Activated T-cell treated with anti-CD3 and anti-CD28 coated beads, Interleukin-2, amount 50 U/mL, for 48 hours (primary cell): Measurements from ENCODE around the gene PTPRB.

Experiments
- DNase-seq, 2 experiments: peaks; one replicate each; pipeline ENCODE4 v3.0.0-alpha.2; 2020

The PTPRB gene

DNA sequence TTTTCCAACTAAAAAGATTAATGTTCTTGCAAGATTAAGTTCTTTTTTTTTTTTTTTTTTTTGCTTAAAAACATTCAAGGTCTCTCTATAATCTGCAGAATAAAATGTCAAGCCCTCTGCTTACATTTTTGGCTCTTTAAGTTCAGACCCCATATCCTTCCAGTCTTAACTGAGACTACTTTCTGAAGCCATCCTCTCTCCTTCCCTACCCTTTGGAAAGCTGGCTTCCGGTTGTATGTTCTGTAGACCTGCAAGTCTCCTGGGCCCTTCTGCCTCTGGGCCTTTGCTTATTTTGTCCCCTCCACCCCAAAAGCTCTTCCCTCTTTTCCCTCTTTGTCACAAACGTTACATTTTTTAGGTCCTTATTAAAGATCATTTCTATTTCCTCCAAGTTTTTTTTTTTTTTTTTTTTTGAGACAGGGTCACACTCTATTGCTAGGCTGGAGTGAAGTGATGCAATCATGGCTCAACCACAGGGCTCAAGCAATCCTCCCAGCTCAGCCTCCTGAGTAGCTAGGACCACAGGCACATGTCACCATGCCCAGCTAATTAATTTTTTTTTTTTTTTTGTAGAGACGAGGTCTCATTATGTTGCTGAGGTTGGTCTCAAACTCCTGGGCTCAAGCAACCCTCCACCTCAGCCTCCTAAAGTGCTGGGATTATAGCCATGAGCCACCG lies 46.5 kb downstream of the PTPRB start:
- no peak for DNase-seq

DNA sequence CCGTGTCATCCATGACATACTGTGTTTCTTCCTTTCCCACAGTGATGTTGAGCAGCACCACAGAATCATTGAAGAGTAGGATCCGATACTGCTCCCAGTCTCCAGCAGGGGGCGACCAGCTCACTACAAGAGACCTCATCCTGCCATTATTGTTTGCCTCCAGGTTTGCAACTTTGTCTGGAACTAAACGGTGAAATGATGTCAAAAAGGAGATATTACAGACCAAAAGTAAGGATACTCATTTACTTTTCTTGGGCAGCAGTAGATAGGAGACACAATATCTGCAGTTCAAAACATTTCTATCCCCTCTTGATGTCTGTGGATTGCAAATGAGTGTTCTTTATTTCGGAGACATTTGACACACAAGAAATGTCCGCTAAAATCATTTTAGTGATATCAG lies 47.2 kb downstream of the PTPRB start:
- DNase-seq = peak; percentile 72

DNA sequence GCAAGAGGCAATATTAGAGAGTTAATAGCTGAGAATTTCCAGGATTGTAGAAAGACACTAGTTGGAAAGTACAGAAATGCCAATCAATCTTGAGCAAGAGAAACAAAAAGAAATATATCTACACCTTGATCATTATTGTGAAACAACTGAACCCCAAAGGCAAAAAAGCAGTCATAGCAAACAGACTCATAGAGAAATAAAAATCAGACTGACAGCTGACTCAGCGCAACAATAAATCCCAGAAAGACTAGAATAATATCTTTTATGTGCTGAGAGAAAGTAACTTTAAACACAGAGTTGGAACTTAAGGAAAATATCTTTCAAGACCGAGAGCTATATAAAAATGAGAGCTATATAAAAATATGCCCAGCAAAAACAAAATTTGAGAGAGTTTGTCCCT lies 52.9 kb downstream of the PTPRB start:
- no peak for DNase-seq

- no peak for DNase-seq
Measured at GRCh38 chr12:70583251-70583650, 54.0 kb downstream of the PTPRB start.

- DNase-seq = no peak
Measured at GRCh38 chr12:70581208-70581607, 56.0 kb downstream of the PTPRB start.

- DNase-seq = no peak
Measured at GRCh38 chr12:70577283-70577634, 60.0 kb downstream of the PTPRB start.

- no peak for DNase-seq
Measured at GRCh38 chr12:70576341-70577282, 60.6 kb downstream of the PTPRB start.

DNA sequence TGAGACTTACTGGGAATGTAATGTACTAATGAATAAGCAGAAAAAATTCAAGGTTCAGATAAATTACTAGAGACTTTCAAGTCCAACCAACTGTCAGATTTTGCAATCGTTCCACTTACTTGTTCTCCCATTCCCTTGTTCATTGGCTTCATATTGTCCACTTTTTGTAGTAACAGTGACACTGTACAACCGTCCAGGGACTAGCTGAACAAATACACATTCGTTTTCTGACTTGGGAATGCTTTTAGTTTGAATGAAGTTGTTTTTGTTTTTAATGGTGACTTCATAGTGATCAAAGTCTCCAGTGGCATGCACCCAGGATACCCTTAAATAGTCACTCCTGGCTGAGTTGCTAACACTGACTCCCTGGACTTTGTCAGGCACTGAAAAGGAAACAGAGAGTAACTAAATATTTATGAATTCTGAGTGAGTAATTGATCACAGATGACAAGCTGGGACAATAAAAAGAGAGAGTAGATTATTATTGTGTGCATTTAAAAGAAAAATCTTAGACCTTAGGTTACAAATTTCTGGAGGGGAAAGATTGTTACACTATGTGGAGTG lies 65.4 kb downstream of the PTPRB start:
- no peak for DNase-seq

DNA sequence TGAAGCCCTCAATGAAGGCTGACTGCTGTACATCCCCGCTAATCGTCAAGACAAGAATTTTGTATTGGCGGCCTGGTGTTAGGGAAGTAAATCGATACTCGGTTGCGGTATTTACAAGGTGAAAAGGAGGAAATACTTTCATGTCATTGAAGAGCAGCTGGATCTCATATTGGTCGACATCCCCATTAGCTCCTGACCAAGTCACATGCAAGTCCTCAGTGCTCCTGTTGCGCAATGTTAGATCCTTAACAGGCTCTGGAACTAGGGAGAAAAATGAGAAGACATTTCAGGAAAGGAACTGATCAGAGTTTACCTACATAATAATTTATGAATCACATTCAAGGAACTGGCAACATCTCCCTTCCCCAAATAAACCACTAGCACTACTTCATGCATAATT lies 66.2 kb downstream of the PTPRB start:
- no peak for DNase-seq

DNA sequence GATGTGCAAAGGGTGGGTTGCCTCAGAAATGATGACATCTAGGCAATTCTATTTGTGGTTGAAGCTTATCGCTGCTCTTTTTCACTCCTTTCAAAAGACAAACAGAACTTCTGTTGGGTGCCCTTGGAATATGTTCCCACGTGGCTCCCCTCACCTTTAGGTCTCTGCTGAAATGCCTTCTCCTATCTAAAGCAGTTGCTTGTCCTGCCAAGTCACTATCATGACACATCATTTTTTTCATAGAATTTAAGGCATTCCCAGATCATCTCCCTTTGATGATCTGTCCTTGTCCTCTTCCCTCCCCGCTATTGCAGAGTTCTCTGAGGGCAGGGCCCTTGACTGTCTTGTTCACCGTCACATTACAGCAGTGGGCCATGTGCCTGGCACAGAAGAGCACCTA lies 75.7 kb downstream of the PTPRB start:
- no peak for DNase-seq

GRCh38 chr12:70560671-70561070 lies 76.6 kb downstream of the PTPRB start:
- DNase-seq = no peak

- DNase-seq = no peak
Measured at GRCh38 chr12:70559390-70559789, 77.8 kb downstream of the PTPRB start.

DNA sequence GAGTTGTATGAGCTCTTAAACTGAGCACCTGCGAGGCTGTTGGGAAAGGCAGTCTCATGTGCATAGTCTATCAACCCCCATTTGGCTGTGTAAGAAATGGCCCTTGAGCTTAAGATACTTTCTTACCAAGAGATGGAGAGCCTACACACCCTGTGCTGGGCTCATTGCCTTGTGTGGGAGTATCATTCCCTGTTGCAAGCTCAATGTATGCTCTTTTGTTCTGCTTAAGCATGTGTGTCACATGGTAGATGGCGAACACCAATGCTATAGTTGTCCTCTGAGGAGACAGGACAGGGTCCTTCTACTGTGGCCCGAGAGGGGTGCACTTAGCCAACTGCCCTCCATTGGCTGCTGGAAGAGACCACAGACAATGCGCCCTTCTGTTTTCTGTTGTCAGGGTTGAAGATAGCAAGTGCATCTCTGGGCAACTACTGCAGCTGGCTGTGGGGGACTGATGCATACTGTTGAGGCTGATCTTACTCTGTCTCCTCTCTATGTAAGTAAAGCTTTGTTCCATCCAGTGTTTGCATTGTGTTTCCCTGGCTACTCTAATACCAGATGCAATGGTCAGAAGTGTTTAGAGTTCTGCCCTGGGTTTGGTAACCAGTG lies 79.5 kb downstream of the PTPRB start:
- no peak for DNase-seq

DNA sequence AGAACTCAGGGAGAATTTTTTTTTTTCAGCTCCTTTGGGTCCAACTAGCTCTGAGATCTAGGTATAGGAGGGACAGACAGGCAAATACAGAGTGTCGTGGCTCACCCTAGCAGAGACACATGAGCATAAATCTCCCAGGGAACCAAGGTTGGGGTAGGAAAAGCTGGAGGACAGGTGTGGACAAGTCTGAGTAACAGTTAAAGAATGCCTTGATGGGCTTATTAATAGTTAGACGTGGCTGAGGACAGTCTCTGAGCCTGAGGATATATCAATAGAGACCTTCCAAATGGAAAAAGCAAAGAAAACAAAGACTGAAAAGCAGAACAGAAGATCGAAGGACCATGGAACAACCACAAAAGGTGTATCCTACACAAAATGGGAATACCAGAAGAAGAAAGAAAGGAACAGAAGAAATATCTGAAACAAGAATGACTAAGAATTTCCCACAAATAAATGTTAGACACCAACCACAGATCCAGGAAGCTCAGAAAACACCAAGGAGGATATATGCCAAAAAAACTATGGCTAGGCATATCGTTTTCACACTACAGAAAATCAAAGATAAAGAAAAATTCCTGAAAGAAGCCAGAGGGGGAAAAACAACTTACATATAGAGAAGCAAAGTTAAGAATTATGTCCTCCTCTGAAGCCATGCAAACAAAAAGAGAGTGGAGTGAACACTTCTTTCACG lies 80.9 kb downstream of the PTPRB start:
- DNase-seq = no peak

DNA sequence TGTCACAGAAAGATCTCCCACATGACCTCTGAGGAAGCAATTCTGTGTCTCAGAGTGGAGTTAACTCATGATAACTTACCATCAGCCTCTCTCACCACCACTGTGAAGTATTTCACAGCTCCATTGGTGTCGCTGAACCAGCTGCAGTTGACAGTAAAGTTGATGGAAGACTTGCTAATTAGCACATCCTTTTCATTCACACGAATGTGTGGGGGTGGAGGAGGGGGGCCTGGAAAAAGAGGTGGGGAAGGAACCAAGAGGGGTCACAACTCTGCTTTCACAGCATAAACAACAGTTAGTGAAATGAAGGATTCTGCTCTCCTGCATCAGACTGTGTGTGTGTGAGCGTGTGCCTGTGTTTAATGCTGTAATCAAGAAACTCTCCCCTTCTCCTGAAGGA lies 82.1 kb downstream of the PTPRB start:
- no peak for DNase-seq

- no peak for DNase-seq
Measured at GRCh38 chr12:70553391-70553859, 83.8 kb downstream of the PTPRB start.

- DNase-seq = no peak
Measured at GRCh38 chr12:70551731-70552130, 85.5 kb downstream of the PTPRB start.

- DNase-seq = no peak
Measured at GRCh38 chr12:70550180-70550577, 87.0 kb downstream of the PTPRB start.

GRCh38 chr12:70549340-70550179 lies 87.7 kb downstream of the PTPRB start:
- no peak for DNase-seq

DNA sequence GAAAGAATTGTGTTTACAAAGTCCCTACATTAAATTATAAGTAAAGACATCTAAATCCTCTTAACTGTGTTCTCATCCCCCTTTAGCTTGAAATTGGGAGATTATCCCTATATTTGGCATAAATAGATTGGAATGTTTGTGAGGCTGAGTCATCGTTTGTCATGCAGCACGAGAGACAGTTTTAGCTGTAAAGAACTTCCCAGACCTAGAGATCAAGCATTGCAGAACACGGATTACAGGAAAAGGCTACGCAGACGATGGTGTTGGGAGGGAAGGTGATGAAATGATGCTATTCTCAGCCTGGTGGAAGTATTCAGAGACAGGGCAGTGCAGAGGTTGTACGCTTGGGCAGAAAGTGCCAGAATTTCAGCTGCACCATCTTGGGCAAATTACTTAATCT lies 93.8 kb downstream of the PTPRB start:
- DNase-seq = no peak

DNA sequence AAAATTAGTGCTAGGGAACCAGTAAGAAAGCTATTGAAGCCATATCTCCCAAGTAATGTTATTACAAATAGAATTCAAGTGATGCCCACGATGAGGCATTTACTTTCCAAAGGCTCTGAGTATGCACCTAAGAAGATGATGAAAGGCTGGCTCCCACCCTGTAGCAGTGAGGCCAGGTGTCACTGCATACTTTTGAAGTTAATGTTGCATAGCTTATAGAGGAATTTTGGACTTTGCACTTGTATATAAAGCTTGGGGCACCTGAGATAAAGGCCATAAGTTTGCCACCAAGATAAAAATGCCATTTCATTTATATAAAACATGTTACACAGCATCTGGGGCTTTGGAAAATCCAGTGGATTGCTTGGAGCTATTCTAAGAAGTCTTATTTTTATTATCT lies 96.2 kb downstream of the PTPRB start:
- DNase-seq = no peak

- DNase-seq = no peak
Measured at GRCh38 chr12:70536650-70537049, 100.6 kb downstream of the PTPRB start.
